Measurements from ENCODE around the gene ITGAX.
"Not testable (repeated sequence)": the region's sequence is repeated elsewhere in the genome, so short reads cannot be mapped to it uniquely, and the experiment has no call there.

DNA sequence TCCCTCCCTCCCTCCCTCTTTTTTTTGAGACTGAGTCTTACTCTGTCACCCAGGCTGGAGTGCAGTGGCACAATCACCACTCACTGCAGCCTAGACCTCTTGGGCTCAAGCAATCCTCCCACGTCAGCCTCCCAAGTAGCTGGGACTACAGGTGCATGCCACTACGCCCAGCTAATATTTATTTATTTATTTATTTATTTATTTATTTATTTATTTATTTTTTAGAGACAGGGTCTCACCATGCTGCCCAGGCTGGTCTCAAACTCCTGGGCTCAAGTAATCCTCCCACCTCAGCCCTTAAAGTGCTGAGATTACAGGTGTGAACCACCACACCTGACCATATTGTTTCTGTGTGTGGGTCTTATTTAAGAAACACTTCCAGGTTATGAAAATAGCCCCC, 62.1 kb downstream of the ITGAX start:
- TF ChIP-seq POLR2AphosphoS5 (IDR thresholded peaks at IDR 0.05; ENCODE audit: low read depth, low read length); TAF1 (IDR thresholded peaks at IDR 0.05; ENCODE audit: borderline replicate concordance, low read depth, low read length); POLR2A (IDR thresholded peaks at IDR 0.05; ENCODE audit: low read depth, low read length): not testable (repeated sequence)

Measured in GM12892 (cell line).